Suppressor macrophage treated with lipopolysaccharide for 4 hours (primary cell): Measurements from ENCODE around the gene RNF222.

Experiments used
- DNase-seq: peaks from one replicate; pipeline ENCODE4 v3.0.0-alpha.2; 2020

RNF222 gene

DNA sequence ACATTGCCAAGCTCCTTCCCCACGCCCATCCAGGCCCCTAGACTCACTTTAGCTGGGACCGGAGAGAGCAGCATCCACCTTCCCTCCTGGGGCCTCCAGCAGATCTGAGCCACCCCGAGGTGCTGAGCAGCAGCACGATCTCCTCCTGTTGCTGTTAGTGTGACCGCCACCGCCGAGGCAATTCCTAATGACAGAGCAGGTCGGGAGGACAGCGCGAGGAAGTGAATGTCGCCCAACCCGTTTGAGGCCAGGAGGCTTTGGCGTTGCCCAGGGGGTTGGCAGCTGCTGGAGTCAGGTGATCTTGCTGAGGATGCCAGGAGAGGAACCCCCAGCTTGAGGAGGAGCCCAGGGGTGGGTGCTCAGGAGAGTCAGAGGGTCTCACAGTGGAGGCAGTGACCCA, at the start of gene RNF222:
TSS of gene RNF222 (minus strand) at position 192 of the 400 bp plus-strand sequence. CDS start 4,366 bp downstream, outside the sequence.
- no peak for DNase-seq

DNA sequence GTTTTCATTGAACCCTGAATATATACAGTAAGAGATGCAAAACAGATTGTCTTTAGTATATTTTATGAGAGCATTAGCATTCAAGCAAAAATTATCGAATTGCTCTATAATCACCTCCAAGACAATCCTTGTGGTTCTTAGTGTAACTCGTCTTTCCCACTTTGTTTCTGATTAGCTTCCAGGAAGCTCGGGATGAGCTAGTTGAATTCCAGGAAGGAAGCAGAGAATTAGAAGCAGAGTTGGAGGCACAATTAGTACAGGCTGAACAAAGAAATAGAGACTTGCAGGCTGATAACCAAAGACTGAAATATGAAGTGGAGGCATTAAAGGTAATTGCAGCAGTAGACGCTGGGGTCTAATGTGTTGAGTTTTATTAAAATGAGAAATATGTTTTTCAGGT, 47.9 kb upstream of the RNF222 start:
- no peak for DNase-seq

- DNase-seq = no peak
Measured at GRCh38 chr17:8444494-8444893, 46.9 kb upstream of the RNF222 start.

GRCh38 chr17:8443756-8444155, 46.1 kb upstream of the RNF222 start:
- DNase-seq = no peak

GRCh38 chr17:8442310-8442709, 44.7 kb upstream of the RNF222 start:
- DNase-seq = no peak

GRCh38 chr17:8441690-8442089, 44.1 kb upstream of the RNF222 start:
- no peak for DNase-seq

GRCh38 chr17:8439681-8440080, 42.1 kb upstream of the RNF222 start:
- DNase-seq = no peak

- DNase-seq = no peak
Measured at GRCh38 chr17:8438441-8438840, 40.8 kb upstream of the RNF222 start.

GRCh38 chr17:8436844-8437171, 39.2 kb upstream of the RNF222 start:
- peak; percentile 6 for DNase-seq

DNA sequence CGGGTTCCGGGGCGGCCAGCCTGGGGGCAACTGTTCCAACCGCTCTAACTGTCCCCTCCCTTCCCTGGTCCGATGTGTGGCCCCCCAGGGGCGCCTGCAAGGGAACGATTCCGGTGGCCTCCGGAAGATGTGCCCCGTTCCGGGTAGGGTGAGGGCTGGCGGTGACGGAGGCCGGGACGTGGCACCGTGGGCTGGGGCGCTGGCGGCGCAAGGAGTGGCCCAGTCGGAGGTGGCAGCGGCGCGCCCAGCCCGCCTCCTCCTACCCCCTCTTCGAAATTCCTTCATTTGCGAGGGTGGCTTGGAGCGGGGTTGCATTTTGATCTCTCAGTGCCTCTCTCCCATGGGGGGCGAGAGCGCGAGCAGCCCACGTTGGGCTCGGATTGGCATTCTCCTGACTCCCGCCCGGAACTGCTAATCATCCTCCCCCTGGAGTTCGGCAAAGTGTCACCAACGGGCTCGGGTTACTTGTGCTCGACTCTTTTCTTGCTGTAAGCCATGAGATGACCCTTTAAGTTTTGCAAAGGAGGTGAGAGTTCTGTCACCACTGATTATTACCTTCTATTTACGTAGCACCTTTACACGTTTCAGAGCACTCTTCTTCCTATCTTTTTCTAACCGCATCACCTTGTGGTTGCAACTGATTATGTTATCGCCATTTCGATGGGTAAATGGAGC, 38.7 kb upstream of the RNF222 start:
- DNase-seq = peak; percentile 73

- peak; percentile 99 for DNase-seq
Measured at GRCh38 chr17:8435245-8436168, 37.9 kb upstream of the RNF222 start, which contains the start of gene NDEL1. Gene NDEL1 (plus strand): TSS chr17:8435884. CDS start chr17:8444272, 8,388 bp downstream.

- DNase-seq = no peak
Measured at GRCh38 chr17:8430966-8431365, 33.3 kb upstream of the RNF222 start.

DNA sequence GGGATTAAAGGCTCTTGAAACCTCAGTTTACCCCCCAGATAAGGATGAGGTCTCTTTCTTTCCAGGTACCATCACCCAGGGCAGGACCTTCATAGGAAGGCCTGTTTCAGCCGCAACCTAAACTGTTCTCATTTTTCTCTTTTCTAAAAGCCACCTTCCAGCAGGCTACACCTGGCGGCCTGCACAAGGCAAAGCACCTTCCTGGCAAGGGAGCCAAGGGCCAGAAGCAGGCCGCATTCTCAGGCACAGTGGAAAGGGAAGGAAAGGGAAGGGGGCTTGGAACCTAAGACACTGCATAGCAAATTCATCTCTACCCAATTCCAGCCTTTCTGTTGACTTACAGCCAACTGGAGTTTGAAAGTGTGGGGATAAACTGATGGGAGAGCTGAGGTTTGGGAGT, 29.2 kb upstream of the RNF222 start:
- no peak for DNase-seq

- no peak for DNase-seq
Measured at GRCh38 chr17:8426094-8426720, 28.6 kb upstream of the RNF222 start.

DNA sequence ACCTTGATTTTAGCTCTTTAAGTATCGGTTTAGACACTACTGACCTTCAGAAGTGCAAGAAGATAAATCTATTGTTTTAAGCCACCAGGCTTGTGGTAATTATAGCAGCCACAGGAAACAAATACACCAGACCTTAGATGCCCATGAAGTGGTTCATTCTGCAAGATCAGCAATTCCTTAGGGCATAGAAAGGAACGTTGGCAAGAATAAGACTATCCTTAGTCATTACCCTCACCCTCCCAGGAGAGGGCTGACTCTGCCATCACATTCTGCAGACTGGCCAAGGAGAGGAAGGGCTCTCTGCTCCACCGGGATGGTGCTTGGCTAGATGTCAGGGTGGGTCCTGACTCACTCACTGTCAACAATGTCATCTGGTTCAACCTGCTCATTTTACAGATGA, 23.9 kb upstream of the RNF222 start:
- peak; percentile 46 for DNase-seq

GRCh38 chr17:8420041-8420934, 22.7 kb upstream of the RNF222 start:
- DNase-seq = peak; percentile 86

GRCh38 chr17:8419305-8419704, 21.7 kb upstream of the RNF222 start:
- peak; percentile 19 for DNase-seq

DNA sequence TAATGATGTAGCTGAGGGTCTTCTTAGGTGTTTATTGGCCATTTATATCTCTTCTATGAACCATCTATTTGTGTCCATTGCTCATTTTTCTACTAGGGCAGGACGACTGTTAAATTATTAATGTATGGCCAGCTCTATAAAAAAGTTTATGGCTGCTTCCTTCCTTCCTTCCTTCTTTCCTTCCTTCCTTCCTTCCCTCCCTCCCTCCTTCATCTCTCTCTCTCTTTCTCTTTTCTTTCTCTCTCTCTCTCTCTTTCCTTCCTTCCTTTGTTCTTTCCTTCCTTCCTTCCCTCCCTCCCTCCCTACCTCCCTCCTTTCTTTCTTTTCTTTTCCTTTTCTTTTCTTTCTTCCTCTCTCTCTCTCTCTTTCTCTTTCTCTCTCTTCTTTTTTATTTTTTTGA, 20.8 kb upstream of the RNF222 start:
- no peak for DNase-seq

GRCh38 chr17:8417806-8418205, 20.2 kb upstream of the RNF222 start:
- peak; percentile 78 for DNase-seq

- DNase-seq = no peak
Measured at GRCh38 chr17:8413938-8414337, 16.3 kb upstream of the RNF222 start.

DNA sequence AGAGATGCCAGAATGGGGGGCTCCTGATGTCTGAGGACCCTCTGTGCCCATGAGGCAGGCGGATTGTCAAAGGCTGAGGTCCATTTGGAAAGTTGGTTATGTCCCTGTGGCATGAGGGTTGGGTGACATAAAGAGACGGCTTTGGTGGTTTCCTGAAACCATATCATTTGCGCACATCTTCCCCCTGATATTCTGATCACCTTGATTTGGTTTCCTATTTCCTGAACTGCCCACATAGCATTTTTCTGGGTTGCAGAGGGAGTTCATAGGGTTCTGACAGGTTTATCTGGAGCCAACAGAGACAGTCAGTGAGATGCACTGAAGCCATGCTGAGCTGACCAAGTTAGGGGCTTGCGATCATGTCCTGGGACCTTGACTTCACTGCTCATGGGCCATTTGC, 15.7 kb upstream of the RNF222 start:
- no peak for DNase-seq

DNA sequence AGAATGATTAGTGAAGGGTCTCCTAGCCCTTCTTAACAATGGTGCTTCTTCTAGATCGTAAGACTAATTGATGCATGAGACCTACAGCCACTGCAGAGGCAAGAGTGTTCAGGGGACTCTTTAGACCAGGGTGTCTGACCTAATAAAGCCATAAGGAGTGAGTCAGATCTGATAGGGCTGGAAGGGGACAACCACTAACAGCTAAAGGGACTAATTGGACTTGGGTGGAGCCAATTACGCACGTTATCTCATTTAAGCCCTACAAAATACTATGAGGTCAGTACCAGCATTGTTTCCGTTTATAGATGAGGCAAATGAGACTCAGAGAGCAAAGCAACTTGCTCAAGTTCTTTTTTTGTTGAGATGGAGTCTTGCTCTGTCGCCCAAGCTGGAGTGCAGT, 14.5 kb upstream of the RNF222 start:
- DNase-seq = no peak

GRCh38 chr17:8410883-8411238, 13.2 kb upstream of the RNF222 start:
- no peak for DNase-seq
